ENCODE data around the gene PPP1R12B.
A peak's percentile ranks its signal among the peaks of the same experiment; 100 is the strongest.

DNA sequence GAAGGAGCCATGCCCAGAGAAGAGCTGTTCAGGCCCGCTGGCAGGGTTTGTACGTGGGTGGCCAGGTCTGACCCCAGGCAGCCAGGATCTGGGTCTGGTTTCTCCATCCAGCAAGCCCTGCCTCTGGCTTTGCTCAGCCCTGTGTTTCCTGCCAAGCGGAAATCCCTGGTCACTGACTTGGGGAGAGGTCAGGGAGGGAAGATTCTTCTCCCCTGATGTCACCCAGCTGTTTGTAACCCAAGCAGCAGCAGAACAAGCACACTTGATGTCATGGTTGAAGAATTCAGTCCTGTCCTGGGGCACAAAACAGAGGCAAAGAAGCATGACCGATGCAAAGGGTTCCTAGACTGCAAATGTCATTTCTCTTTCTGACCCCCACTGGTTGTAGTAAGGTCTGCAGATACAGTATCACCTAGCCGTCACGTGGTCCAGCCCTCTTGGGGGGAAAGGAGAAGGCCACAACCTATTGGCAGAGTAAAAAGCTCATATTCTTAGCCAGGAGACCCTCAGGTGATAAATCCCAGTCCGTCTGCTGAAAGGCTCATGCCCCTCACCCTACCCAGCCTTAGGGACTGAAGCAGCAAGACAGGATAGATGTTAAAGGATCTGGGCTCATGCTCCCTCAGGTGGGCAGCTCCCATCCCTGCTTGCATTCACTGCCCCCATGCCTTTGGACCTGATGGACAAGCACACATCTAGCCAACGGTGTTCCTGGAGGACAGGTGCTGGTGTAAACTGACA, 240.9 kb downstream of the PPP1R12B start:
- TF ChIP-seq, protein P1, sequence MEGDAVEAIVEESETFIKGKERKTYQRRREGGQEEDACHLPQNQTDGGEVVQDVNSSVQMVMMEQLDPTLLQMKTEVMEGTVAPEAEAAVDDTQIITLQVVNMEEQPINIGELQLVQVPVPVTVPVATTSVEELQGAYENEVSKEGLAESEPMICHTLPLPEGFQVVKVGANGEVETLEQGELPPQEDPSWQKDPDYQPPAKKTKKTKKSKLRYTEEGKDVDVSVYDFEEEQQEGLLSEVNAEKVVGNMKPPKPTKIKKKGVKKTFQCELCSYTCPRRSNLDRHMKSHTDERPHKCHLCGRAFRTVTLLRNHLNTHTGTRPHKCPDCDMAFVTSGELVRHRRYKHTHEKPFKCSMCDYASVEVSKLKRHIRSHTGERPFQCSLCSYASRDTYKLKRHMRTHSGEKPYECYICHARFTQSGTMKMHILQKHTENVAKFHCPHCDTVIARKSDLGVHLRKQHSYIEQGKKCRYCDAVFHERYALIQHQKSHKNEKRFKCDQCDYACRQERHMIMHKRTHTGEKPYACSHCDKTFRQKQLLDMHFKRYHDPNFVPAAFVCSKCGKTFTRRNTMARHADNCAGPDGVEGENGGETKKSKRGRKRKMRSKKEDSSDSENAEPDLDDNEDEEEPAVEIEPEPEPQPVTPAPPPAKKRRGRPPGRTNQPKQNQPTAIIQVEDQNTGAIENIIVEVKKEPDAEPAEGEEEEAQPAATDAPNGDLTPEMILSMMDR (IDR thresholded peaks at IDR 0.05; ENCODE audit: low read depth, low read length, missing input control) = no peak
- no peak for TF ChIP-seq TAF1 (conservative IDR thresholded peaks at IDR 0.05)
- TF ChIP-seq YY1 (IDR thresholded peaks at IDR 0.05) = no peak
- no peak for TF ChIP-seq GABPA (IDR thresholded peaks at IDR 0.05 in 1 of 2, conservative IDR thresholded peaks at IDR 0.05 in 1 of 2)
- TF ChIP-seq, protein P2, sequence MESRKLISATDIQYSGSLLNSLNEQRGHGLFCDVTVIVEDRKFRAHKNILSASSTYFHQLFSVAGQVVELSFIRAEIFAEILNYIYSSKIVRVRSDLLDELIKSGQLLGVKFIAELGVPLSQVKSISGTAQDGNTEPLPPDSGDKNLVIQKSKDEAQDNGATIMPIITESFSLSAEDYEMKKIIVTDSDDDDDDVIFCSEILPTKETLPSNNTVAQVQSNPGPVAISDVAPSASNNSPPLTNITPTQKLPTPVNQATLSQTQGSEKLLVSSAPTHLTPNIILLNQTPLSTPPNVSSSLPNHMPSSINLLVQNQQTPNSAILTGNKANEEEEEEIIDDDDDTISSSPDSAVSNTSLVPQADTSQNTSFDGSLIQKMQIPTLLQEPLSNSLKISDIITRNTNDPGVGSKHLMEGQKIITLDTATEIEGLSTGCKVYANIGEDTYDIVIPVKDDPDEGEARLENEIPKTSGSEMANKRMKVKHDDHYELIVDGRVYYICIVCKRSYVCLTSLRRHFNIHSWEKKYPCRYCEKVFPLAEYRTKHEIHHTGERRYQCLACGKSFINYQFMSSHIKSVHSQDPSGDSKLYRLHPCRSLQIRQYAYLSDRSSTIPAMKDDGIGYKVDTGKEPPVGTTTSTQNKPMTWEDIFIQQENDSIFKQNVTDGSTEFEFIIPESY (IDR thresholded peaks at IDR 0.05) = no peak
- peak; percentile 96 to 97 for TF ChIP-seq JUND (IDR thresholded peaks at IDR 0.05)
- TF ChIP-seq HNF4A (conservative IDR thresholded peaks at IDR 0.05) = no peak
- peak; percentile 75 for TF ChIP-seq SP1 (IDR thresholded peaks at IDR 0.05)
- TF ChIP-seq, protein P3, sequence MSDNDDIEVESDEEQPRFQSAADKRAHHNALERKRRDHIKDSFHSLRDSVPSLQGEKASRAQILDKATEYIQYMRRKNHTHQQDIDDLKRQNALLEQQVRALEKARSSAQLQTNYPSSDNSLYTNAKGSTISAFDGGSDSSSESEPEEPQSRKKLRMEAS (IDR thresholded peaks at IDR 0.05) = no peak
- TF ChIP-seq NR2F2 (IDR thresholded peaks at IDR 0.05) = peak; percentile 99
- peak; percentile 71 to 78 for TF ChIP-seq RXRA (IDR thresholded peaks at IDR 0.05)
- TF ChIP-seq HNF4G (IDR thresholded peaks at IDR 0.05) = no peak
- TF ChIP-seq RAD21 (IDR thresholded peaks at IDR 0.05) = peak in 1 of 2 donors; percentile 48

All from liver (tissue), 3 donors.